PC-9 (cell line): Measurements from ENCODE around the gene PPM1H.

Experiments
- EZH2 ChIP-seq: fragments of 200-600 bp; sonication (generic); IDR thresholded peaks from 2 replicates; pipeline ENCODE4 v1.8.0; 2017; ENCODE audit warnings: antibody characterized with exemption, low read depth
- TF ChIP-seq, protein P1 (sequence below): fragments of 200-600 bp; sonication (generic); conservative IDR thresholded peaks from 2 replicates; pipeline ENCODE4 v1.6.1; 2017; ENCODE audit warnings: mixed run types, antibody characterized with exemption, mild to moderate bottlenecking, moderate library complexity

DNA sequence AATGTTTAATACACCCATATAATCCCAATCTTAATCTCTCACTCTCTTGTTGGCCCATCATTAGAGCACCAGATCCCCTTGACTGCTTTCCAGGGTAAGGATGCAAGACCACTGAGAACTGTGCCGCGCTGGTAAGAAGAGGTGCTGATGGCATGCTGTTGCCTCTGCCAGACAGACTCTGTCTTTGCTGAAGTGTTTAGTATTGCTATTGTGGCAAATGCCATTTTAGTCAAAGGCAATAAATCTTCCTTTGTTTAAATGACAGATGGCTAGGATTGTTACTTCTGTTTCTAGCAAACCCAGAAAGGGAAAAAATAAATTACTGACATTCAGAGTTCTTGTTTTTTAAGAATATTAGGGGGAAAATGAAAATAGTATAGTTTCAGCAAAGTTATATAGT lies 316.0 kb downstream of the PPM1H start:
- TF ChIP-seq, protein P1, sequence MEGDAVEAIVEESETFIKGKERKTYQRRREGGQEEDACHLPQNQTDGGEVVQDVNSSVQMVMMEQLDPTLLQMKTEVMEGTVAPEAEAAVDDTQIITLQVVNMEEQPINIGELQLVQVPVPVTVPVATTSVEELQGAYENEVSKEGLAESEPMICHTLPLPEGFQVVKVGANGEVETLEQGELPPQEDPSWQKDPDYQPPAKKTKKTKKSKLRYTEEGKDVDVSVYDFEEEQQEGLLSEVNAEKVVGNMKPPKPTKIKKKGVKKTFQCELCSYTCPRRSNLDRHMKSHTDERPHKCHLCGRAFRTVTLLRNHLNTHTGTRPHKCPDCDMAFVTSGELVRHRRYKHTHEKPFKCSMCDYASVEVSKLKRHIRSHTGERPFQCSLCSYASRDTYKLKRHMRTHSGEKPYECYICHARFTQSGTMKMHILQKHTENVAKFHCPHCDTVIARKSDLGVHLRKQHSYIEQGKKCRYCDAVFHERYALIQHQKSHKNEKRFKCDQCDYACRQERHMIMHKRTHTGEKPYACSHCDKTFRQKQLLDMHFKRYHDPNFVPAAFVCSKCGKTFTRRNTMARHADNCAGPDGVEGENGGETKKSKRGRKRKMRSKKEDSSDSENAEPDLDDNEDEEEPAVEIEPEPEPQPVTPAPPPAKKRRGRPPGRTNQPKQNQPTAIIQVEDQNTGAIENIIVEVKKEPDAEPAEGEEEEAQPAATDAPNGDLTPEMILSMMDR = no peak
- no peak for TF ChIP-seq EZH2
